A673 (cell line): ENCODE results near the gene MYMK. TPM values are rescaled to one million over a fixed set of nuclear protein-coding genes. Genes with fewer than 3 reads are reported as not detected.

Source experiments
- BruUV-seq: library from RNA; stranded (reverse); fragments of 400-500 nt; replicated peaks from 2 replicates; lab custom pipeline; 2021; lab: Mats Ljungman, UMichigan
- CTCF ChIA-PET: fragments of 300-600 bp; sonication (Branson Sonifier 250); formaldehyde crosslinking; loops from one replicate; lab custom pipeline; 2022; ENCODE audit warnings: antibody characterized with exemption; lab: Charles Lee
- POLR2A ChIA-PET: fragments of 300-600 bp; sonication (Branson Sonifier 250); formaldehyde crosslinking; loops from one replicate; lab custom pipeline; 2022; ENCODE audit warnings: antibody characterized with exemption; ENCODE audit not compliant: low non-redundant PET; lab: Charles Lee
- DNase-seq: peaks from one replicate; pipeline ENCODE4 v3.0.0-alpha.2; 2015; ENCODE audit warnings: low spot score
- H3K27ac ChIP-seq: fragments of 200-600 bp; sonication (generic); 2 replicates; pipeline ENCODE4 v1.5.1; 2016; ENCODE audit warnings: mixed run types, low read depth, mild to moderate bottlenecking, mixed read lengths, antibody characterized with exemption, low read length; ENCODE audit not compliant: poor library complexity, severe bottlenecking
- H3K27me3 ChIP-seq: fragments of 200-600 bp; sonication (generic); replicated peaks from 2 replicates; pipeline ENCODE4 v1.6.1; 2017; ENCODE audit warnings: mixed run types, low read depth, mild to moderate bottlenecking, mixed read lengths, antibody characterized with exemption, low read length; ENCODE audit not compliant: insufficient read depth, poor library complexity
- H3K36me3 ChIP-seq: fragments of 200-600 bp; sonication (generic); 2 replicates; pipeline ENCODE4 v1.6.1; 2016; ENCODE audit warnings: mixed run types, mild to moderate bottlenecking, mixed read lengths, antibody characterized with exemption, low read length; ENCODE audit not compliant: insufficient read depth, poor library complexity, severe bottlenecking
- H3K4me1 ChIP-seq: fragments of 200-600 bp; sonication (generic); 2 replicates; pipeline ENCODE4 v1.6.1; 2017; ENCODE audit warnings: mixed run types, mild to moderate bottlenecking, mixed read lengths, antibody characterized with exemption, low read length; ENCODE audit not compliant: insufficient read depth, poor library complexity, severe bottlenecking
- H3K4me3 ChIP-seq: fragments of 200-600 bp; sonication (generic); 2 replicates; pipeline ENCODE4 v1.5.1; 2016; ENCODE audit warnings: low read depth, mixed run types, mild to moderate bottlenecking, mixed read lengths, low read length; ENCODE audit not compliant: poor library complexity, severe bottlenecking
- H3K9me3 ChIP-seq: fragments of 200-600 bp; sonication (generic); 2 replicates; pipeline ENCODE4 v1.6.1; 2016; ENCODE audit warnings: mixed run types, low read depth, mild to moderate bottlenecking, mixed read lengths, antibody characterized with exemption, low read length; ENCODE audit not compliant: poor library complexity, severe bottlenecking
- EZH2 ChIP-seq: fragments of 200-600 bp; sonication (generic); IDR thresholded peaks from 2 replicates; pipeline ENCODE4 v1.6.1; 2017; ENCODE audit warnings: borderline replicate concordance, low read depth, mild to moderate bottlenecking, mixed read lengths, antibody characterized with exemption, low read length; ENCODE audit not compliant: poor library complexity, severe bottlenecking
- intact Hi-C: fragments of 100-400 bp; cut with micrococcal nuclease; formaldehyde crosslinking; loops from one replicate; pipeline ENCODE4 v1.10.0; 2022; ENCODE audit not compliant: unreplicated experiment
- total RNA-seq: library from RNA; stranded (reverse); gene quantifications from 2 replicates; pipeline ENCODE4 v1.2.3, GENCODE V29; 2021
- TF ChIP-seq, protein P1 (sequence below): fragments of 300-800, 200-600 bp; sonication (generic); conservative IDR thresholded peaks from 2 replicates; pipeline ENCODE4 v1.5.1; 2017; ENCODE audit warnings: low read depth, mild to moderate bottlenecking, antibody characterized with exemption, low read length, moderate library complexity, mixed read lengths

MYMK gene
- total RNA-seq, 1 experiment from 2014 or later = not detected

DNA sequence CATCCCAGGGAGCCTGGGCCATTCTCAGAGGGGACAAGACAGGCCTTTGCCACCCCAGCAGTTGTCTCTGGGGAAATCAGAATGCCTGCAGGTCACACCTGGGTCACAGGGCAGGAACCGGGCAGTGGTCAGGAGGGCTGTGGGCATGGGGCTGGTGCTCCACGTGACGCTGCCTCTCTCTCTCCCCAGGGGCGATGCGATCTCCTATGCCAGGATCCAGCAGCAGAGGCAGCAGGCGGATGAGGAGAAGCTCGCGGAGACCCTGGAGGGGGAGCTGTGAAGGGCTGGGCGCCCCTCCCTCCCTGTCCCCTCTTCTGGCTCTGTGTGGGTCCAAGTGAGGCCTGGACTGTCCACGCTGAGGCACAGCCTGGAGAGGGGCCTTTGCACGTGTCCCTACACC lies 56.4 kb downstream of the MYMK start:
- no peaks in the 10 kb centered on the region for H3K4me1 ChIP-seq
- H3K4me3 ChIP-seq = no peak overlapping the region
- ChIA-PET CTCF (no interaction called here), POLR2A (no interaction called here)
- no peaks in the 10 kb centered on the region for H3K9me3 ChIP-seq
- no peak overlapping the region for H3K27ac ChIP-seq
- no peaks in the 10 kb centered on the region for H3K27me3 ChIP-seq
- intact Hi-C loops = no loop called here
- DNase-seq = no peak
- no peak for TF ChIP-seq EZH2
- TF ChIP-seq, protein P1, sequence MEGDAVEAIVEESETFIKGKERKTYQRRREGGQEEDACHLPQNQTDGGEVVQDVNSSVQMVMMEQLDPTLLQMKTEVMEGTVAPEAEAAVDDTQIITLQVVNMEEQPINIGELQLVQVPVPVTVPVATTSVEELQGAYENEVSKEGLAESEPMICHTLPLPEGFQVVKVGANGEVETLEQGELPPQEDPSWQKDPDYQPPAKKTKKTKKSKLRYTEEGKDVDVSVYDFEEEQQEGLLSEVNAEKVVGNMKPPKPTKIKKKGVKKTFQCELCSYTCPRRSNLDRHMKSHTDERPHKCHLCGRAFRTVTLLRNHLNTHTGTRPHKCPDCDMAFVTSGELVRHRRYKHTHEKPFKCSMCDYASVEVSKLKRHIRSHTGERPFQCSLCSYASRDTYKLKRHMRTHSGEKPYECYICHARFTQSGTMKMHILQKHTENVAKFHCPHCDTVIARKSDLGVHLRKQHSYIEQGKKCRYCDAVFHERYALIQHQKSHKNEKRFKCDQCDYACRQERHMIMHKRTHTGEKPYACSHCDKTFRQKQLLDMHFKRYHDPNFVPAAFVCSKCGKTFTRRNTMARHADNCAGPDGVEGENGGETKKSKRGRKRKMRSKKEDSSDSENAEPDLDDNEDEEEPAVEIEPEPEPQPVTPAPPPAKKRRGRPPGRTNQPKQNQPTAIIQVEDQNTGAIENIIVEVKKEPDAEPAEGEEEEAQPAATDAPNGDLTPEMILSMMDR = no peak
- BruUV-seq = no TSS peak
- no peaks in the 10 kb centered on the region for H3K36me3 ChIP-seq

- H3K36me3 ChIP-seq = no peaks in the 10 kb centered on the region
- no TSS peak for BruUV-seq
- H3K27ac ChIP-seq = no peak overlapping the region
- H3K9me3 ChIP-seq = no peaks in the 10 kb centered on the region
- TF ChIP-seq, protein P1 = no peak
- TF ChIP-seq EZH2 = no peak
- H3K4me1 ChIP-seq = no peaks in the 10 kb centered on the region
- intact Hi-C loops = no loop called here
- ChIA-PET CTCF (no interaction called here), POLR2A (no interaction called here)
- DNase-seq = no peak
- H3K27me3 ChIP-seq = no peaks in the 10 kb centered on the region
- no peak overlapping the region for H3K4me3 ChIP-seq
Measured at GRCh38 chr9:133467101-133467500, 57.7 kb downstream of the MYMK start.

DNA sequence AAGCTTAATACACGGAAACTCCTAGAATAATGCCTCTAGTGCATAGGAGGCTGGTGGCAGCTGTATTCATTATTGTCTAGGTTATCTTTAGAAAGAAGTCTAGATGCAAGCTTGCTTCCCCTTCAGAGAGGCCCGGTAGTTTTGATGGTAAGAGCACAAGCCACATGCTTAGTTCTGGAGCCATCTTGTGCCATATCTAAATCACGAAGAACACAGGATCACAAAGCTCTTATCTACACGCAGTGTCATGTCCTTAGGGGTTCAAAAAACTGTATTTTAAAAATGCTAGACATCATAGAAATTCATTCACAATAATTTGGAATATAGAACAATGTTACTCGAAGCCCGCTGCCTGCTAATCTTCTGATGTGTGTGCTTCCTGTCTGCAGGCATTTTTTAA lies 58.8 kb downstream of the MYMK start:
- no peak overlapping the region for H3K4me3 ChIP-seq
- no peaks in the 10 kb centered on the region for H3K27me3 ChIP-seq
- H3K9me3 ChIP-seq = no peaks in the 10 kb centered on the region
- POLR2A ChIA-PET = no interaction called here
- H3K4me1 ChIP-seq = no peaks in the 10 kb centered on the region
- intact Hi-C loops = no loop called here
- DNase-seq = no peak
- TF ChIP-seq EZH2 = no peak
- TF ChIP-seq, protein P1 = no peak
- no TSS peak for BruUV-seq
- H3K27ac ChIP-seq = no peak overlapping the region
- no peaks in the 10 kb centered on the region for H3K36me3 ChIP-seq
- CTCF ChIA-PET = no interaction called here
